Right lobe of liver (tissue), 6 donors: ENCODE data around the gene HSD17B13. TPM values are rescaled to one million over a fixed set of nuclear protein-coding genes. Genes with fewer than 3 reads are reported as not detected.
"Not testable (repeated sequence)": the region's sequence is repeated elsewhere in the genome, so short reads cannot be mapped to it uniquely, and the experiment has no call there.

Source experiments
- ATAC-seq, 4 donors: fragments of 200-7000 bp; cut with Tn5 transposase; one replicate each; pipeline ENCODE4 v1.9.1; 2020; ENCODE audit warnings: mild to moderate bottlenecking in 4 of 4, moderate library complexity in 4 of 4
- DNase-seq, 3 donors: peaks; one replicate each; pipeline ENCODE4 v3.0.0-alpha.2; 2020
- H3K27ac ChIP-seq, 3 donors: fragments of 200-600 bp; one replicate each; pipeline ENCODE4 v1.8.0; 2022
- H3K27me3 ChIP-seq, 2 donors: fragments of 200-600 bp; one replicate each; pipeline ENCODE4 v1.8.0; 2022
- H3K36me3 ChIP-seq, 4 donors: fragments of 200-600 bp; sonication (generic) in 1 of 4; one replicate each; pipeline versions ENCODE4 v1.5.1 to v1.8.0; 2017 to 2022; ENCODE audit warnings: control low read depth in 1 of 4
- H3K4me1 ChIP-seq, 4 donors: fragments of 200-600 bp; sonication (generic) in 1 of 4; one replicate each; pipeline versions ENCODE4 v1.5.1 to v1.8.0; 2017 to 2022; ENCODE audit warnings: control low read depth in 1 of 4
- H3K4me3 ChIP-seq, 3 donors: fragments of 200-600 bp; one replicate each; pipeline ENCODE4 v1.8.0; 2022
- H3K9me3 ChIP-seq, 4 donors: fragments of 200-600 bp; sonication (generic) in 1 of 4; one replicate each; pipeline versions ENCODE4 v1.5.1 to v1.8.0; 2017 to 2022; ENCODE audit warnings: control low read depth in 1 of 4
- CTCF ChIP-seq, 4 donors: fragments of 200-600 bp in 3 of 4; fragments of 450-650 bp in 1 of 4; IDR thresholded peaks; one replicate each; pipeline versions ENCODE4 v1.5.1 to v1.8.0; 2016 to 2022; ENCODE audit warnings: antibody characterized with exemption in 4 of 4, mild to moderate bottlenecking in 2 of 4
- POLR2A ChIP-seq: fragments of 450-650 bp; IDR thresholded peaks from one replicate; pipeline ENCODE4 v1.6.1; 2017; ENCODE audit warnings: antibody characterized with exemption, mild to moderate bottlenecking
- WGBS: methylation state at CpG from one replicate; pipeline ENCODE4 v1.1.6; 2018; ENCODE audit warnings: low coverage, low lambda C conversion rate; ENCODE audit not compliant: insufficient coverage; ENCODE audit errors: missing lambda C conversion rate; 5-methylcytosine and 5-hydroxymethylcytosine counted together
- intact Hi-C, 2 donors: fragments of 100-400 bp; cut with DNase I; formaldehyde crosslinking; loops; one replicate each; pipeline versions ENCODE4 v1.11.2 to v1.14.1; 2022
- total RNA-seq, 6 experiments: library from RNA; depleted of rRNA in 2 of 6; stranded (reverse); fragments of >200 nt in 2 of 6; fragmentation: NEBNext Ultra II Directional in 3 of 6; extraction: Animal tissue kit (Norgen Biotek cat#: 25700) in 3 of 6; gene quantifications; one replicate each; pipeline versions ENCODE4 v1.1.0 to v1.2.4, GENCODE V29; 2016 to 2023
- donor health status: DM: no; HTN: yes; CAD: no.
- donor health status: DM: no; HTN: no; CAD: no.
- donor health status: DM: no; HTN: no; CAD: no.
- donor health status: DM: no; HTN: yes; CAD: no.
- donor health status: DM: no; HTN: yes; CAD: no.

Gene HSD17B13
- total RNA-seq, 6 experiments from 2014 or later: 27.1 to 181 (median 65.3) TPM

- Histone ChIP-seq H3K4me1 (peaks cover 0 to 5% (median 0%) of the 10 kb centered on the region in 4 donors), H3K4me3 (no peak overlapping the region), H3K36me3 (no peaks in the 10 kb centered on the region), H3K27ac (no peak overlapping the region), H3K9me3 (no peaks in the 10 kb centered on the region), H3K27me3 (no peaks in the 10 kb centered on the region)
- DNase-seq: no peak
- intact Hi-C loops: no loop called here
- 57% methylated on average over 3 of the region's 3 CpGs for WGBS
- TF ChIP-seq POLR2A (no peak), CTCF (IDR thresholded peaks at IDR 0.05) (no peak)
- ATAC-seq: no peak
These were observed 3.8 kb upstream of the HSD17B13 start for GRCh38 chr4:87326460-87326859.

GRCh38 chr4:87321888-87322287 is 794 bp downstream of the HSD17B13 start:
- no peak for TF ChIP-seq POLR2A
- no peak for TF ChIP-seq CTCF (IDR thresholded peaks at IDR 0.05)
- Histone ChIP-seq H3K9me3 (no peaks in the 10 kb centered on the region), H3K27ac (peak overlapping the region; percentile 15 to 81 (median 77)), H3K4me3 (peak overlapping the region; percentile 1 to 64 (median 57)), H3K4me1 (peaks cover 0 to 14% (median 0%) of the 10 kb centered on the region in 4 donors), H3K27me3 (no peaks in the 10 kb centered on the region), H3K36me3 (peaks cover 0 to 2% (median 0%) of the 10 kb centered on the region in 4 donors)
- intact Hi-C loops: no loop called here
- DNase-seq (no peak), ATAC-seq (no peak)
- 23% methylated on average over 5 of the region's 5 CpGs for WGBS

GRCh38 chr4:87317527-87317926 is 5.2 kb downstream of the HSD17B13 start:
- Histone ChIP-seq H3K4me1 (peaks cover 0 to 9% (median 1%) of the 10 kb centered on the region in 4 donors), H3K27me3 (no peaks in the 10 kb centered on the region), H3K9me3 (no peaks in the 10 kb centered on the region), H3K27ac (peak overlapping the region; percentile 44 to 81 (median 60)), H3K4me3 (no peak overlapping the region), H3K36me3 (peaks cover 0 to 43% (median 14%) of the 10 kb centered on the region in 4 donors)
- DNase-seq: peak in 1 of 3 donors; percentile 75
- intact Hi-C loops: no loop called here
- peak; percentile 67 to 89 (median 78) for ATAC-seq
- TF ChIP-seq CTCF (IDR thresholded peaks at IDR 0.05) (no peak), POLR2A (no peak)
- WGBS: 31% methylated on average over 1 of the region's 1 CpG

GRCh38 chr4:87316961-87317360 is 5.7 kb downstream of the HSD17B13 start:
- H3K4me1 ChIP-seq: peaks cover 0 to 9% (median 1%) of the 10 kb centered on the region in 4 donors
- WGBS: 52% methylated on average over 3 of the region's 3 CpGs
- no peaks in the 10 kb centered on the region for H3K9me3 ChIP-seq
- peaks cover 0 to 43% (median 14%) of the 10 kb centered on the region in 4 donors for H3K36me3 ChIP-seq
- peak overlapping the region in 1 of 3 donors; percentile 22 for H3K27ac ChIP-seq
- intact Hi-C loops: no loop called here
- TF ChIP-seq CTCF (IDR thresholded peaks at IDR 0.05) (no peak), POLR2A (no peak)
- ATAC-seq (no peak), DNase-seq (no peak)
- no peak overlapping the region for H3K4me3 ChIP-seq
- H3K27me3 ChIP-seq: no peaks in the 10 kb centered on the region

- H3K9me3 ChIP-seq, DNase-seq, H3K27me3 ChIP-seq, H3K4me1 ChIP-seq, ATAC-seq, intact Hi-C loops, H3K27ac ChIP-seq, H3K4me3 ChIP-seq: not testable (repeated sequence)
- H3K36me3 ChIP-seq: peaks cover 0 to 58% (median 18%) of the 10 kb centered on the region in 4 donors
- 73% methylated on average over 2 of the region's 4 CpGs for WGBS
These were observed 7.7 kb downstream of the HSD17B13 start for GRCh38 chr4:87315000-87315399.
